GM19238 (cell line): ENCODE data around the gene TMEM167A.

ENCODE experiments used
- DNase-seq: peaks from one replicate; pipeline ENCODE4 v3.0.0; 2011; ENCODE audit warnings: low spot score; ENCODE audit not compliant: insufficient read length

TMEM167A gene, protein sequence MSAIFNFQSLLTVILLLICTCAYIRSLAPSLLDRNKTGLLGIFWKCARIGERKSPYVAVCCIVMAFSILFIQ

DNA sequence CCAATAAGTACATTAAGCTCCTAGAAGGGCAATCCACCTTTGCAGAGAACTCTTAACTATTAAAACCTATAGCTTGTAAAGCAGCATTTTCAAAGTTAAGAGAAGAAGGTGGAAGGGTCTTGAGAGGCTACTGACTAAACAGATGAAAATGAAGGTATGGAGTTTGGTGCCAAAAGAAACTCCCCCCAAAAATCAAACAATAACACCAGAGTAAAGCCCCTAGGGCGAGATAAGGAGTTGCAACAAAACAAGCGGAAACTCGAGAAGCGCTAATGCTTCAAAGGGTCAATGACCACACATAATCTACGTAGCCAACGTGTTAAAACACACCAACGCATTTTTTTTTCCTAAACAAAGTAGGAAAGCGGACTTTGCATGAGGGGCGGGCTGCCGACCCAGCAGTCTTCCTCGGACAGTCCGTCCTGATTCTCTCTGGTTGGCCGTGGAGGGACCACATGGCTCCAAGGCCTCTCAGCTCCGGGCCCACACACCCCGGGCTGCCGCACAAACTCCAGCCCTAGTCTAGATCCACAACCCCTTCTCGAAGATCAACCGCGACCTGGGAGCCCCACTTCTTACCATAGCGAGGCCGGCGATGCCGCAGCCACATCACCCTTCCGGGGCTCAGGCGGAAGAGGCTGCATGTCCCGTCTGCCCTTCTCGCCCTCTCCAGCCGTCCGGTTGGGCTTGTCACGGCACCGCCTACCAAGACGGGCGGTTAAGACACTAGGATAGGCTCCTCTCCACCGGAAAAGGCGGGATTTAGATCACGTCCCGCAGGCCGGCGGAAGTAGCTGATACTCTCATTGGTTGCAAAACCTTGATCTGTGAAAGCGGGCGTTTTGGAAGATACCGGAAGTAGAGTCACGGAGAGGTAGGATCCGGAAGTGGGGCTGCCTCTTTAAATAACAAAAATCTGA lies at the start of gene TMEM167A, which contains the start of gene XRCC4:
TMEM167A (minus strand) TSS at position 653 of the 920 bp plus-strand sequence; CDS start at position 582, 71 bp downstream.
XRCC4 (plus strand) TSS at position 806 of the 920 bp plus-strand sequence. CDS start 27,373 bp downstream, outside the sequence.
- DNase-seq, result peak; percentile 81

DNA sequence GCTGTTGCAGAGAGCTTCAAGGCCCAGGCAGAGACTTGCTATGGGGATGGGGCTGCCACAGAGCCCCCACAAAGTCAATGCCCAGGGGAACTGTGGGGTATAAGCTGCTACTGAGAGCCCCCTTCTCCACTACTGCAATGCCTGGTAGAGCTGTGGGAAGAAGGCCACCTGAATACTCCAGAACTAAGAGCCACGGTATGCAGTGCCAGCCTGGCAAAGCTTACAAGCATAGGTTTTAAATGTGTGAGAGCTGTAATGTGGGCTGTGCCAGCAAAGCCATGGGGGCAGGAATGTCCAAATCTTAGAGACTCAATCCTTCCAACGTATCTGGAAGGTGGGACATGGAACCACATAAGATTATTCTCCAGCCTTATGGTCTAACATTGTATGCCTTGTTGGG lies 49.3 kb upstream of the TMEM167A start:
- DNase-seq, result no peak

DNA sequence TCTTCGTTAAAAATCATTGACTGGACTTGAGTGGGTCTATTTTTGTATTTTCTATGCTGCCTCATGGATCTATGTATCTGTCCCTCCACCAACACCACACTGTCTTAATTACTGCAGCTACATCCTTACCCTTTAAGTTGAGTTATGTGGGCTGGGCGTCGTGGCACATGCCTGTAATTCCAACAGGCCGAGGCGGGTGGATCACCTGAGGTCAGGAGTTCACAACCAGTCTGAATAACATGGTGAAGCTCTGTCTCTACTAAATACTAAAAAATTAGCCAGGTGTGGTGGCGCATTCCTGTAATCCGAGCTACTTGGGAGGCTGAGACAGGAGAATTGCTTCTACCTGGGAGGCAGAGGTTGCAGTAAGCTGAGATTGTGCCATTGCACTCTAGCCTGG lies 48.4 kb upstream of the TMEM167A start:
- DNase-seq, result no peak

DNA sequence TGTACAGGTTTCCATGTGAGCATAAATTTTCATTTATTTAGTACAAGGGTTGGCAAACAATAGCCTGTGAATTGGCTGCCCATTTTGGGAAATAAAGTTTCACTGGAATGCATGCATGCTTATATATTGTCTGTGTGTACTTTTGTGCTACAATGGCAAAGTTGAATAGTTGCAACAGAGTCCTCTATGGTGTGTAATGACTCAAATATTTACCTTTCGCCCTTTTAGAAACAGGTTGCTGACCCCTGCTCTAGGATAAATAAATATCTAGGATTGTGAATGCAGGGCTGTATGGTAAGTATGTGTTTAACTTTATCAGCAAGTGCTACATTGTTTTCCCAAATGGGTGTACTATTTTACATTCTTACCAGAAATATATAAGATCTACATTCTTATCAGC lies 47.4 kb upstream of the TMEM167A start:
- DNase-seq, result no peak

DNA sequence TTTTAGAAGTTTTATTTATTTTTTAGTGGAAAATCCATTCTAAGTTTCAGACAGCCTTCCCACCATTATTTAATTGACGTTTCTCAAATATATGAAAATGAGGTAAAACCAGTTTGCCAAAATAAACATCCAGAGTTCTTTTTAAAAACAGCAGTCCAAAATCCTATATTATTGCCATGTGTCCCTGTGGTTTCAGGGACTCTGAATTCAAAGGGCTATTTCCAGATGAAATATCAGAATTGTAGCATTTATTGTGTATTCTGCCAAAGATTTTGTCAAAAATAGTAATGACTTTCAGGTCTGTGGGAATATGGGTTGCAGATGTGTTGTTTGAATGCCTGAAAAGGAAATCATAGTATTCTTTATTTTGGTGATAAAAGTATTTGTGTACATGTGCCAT lies 41.8 kb upstream of the TMEM167A start:
- no peak for DNase-seq

DNA sequence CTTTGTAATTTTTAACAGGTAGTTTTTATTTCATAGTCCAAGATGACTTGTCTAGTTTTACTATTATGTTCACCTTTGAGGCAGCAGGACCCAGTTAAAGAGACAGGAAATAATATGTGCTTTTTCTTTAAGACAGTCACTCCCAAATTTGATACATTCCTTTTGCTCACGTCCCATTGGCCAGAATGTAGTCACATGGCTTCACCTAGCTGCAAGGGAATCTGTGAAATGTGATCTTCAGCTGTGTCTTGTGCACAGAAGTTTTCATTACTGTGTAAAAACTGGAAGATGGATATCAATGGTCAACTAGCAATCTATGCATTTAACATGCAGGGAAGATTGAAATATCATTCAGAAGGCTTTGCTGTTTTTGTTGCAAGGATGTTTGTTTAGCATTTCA lies 41.3 kb upstream of the TMEM167A start:
- no peak for DNase-seq

DNA sequence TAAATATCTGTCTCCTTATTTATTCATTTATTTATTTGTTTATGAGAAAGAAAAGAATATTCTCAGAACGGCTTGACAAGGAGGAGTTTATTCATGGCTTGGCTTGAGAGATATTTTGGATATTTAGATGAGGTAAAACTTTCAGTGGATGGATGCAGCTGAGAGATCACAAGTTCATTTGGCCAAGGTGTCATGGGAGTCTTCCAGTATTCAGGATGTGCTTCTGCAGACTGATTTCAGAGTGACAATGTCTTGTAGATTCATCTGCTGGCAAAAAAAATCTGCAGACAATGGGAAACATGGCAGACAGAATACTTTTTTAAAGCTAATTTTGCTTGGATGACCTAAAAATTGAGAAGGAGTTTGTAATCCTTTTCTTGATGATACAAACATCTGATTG lies 38.6 kb upstream of the TMEM167A start:
- no peak for DNase-seq

DNA sequence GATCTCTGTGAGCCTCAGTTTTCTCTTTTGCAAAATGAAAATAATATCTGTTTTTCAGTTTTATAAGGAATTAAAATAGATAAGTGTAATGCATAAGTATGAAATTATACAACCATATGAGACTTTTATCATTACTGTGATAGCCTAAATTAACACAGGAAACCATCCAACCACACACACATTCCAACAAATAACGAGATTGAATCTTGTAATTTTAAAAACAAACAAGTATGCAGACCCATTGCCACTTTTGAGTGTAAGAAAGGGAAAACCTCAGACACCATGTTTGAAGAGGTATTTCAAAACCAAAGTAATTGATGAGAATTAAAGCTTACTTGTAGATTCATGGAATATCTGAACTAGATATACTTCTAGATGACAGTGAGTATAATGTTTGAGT lies 32.2 kb upstream of the TMEM167A start:
- DNase-seq, result no peak

DNA sequence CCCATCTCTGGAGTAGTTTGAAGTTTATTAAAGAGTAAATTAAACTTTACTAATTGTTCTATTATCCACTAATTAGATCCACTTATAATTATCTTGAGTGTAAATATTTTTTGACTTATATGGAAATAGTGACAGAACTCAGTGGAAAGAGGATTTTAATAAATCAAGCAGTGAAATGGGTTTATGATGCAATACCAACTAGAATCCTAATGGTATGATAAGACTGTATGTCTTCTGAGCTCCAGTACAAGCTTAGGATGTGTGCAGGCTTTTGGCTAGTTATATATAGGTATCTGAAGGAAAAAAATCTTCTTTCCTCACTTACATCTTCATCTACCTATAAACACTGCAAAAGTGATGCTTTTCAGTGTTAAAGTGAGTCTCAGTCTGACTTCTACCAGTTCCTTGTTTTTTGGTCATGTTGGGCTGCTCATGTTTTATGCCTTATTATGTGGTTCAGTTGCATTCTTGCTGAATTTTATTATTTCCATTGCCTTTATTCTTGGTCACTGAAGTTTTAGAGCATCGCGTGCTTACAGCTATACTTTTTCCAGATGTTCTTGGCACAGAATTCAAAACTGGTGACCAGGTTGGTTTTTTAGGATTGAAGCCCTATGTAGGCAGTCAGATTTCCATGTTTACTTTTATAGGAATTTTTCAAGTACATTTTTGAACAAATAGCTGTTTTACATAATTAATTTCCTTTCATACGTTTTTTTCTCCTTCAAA lies 30.7 kb upstream of the TMEM167A start:
- no peak for DNase-seq

DNA sequence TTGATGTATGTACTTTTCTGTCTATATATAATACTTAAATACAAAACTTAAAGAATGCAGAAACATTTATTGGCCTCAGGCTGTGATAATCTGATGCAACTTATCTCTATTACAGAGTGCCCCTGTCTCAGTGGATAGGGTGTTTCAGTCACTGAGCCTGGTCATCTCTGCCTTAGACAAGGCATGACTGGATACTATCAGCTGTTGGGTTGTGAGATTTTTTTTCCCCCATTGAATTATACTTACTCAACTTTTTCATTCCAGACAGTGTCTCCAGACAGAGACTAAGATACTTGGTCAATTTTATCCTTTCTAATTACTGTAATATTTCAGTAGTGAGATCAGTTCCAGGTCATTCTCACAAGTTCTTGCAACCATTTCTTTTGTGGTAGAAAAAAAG lies 26.8 kb upstream of the TMEM167A start:
- DNase-seq, result no peak

DNA sequence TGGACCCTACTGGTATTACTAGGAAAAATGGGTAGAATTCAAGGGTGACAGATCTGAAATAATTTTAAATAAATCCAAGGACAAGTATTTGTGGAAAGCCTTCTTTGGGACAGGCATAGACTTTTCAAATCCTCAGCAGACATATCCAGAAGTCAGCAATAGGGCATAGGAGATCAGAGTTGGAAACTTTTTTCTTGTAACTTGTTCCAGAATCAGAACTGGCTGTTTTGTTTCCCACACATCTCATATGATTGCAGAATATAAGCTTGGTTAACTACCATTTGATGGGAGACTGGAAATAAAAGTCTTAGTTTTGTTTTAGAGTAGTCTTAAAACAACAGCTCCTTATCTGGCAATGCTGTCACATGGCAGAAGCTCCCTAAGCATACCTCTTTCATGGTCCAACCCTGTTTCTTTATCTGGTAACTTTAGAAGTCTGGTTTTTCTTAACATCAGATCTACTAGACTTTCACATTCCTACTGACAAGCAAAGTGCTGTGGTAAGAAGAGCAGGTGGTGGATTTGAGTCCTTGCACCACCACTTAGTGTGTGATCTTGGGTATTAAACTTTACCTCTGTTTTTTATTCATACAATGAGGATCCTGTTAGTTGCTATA lies 25.3 kb upstream of the TMEM167A start:
- DNase-seq, result no peak

DNA sequence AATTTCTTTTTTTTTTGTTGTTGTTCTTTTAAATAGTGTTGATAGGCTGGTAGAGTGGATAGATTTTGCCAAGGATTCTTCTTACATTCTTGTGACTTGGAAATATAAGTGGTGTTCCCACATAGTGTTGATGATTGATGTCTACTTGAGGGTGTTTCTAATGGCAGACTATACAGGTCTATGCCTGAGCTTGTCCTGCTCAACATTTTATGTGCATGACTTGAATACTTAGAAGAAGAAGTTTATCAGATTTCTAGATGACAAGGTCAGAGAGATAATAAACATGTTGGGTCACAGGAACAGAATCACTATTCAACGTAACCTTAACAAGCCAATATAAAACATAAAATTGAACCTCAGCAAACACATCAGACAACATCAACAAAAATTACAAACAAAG lies 24.3 kb upstream of the TMEM167A start:
- DNase-seq, result no peak

DNA sequence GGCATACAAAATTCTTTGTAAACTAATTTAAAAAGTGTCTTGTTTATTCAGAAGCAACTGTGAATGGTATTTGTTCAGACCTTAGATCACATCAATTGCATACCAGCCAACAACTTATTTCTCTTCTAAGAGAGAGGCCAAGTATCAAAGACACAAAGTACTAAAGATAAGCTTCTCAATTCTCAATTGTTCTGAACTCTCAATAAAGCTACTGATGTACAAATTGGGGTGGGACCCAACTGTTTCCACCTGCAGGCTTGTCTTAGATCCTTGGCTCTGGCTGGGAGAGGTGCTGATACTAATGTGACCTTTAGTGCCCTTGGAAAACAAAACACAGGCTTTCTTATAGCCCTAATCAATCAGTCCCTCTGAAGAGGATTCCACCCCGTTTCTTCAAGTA lies 22.3 kb upstream of the TMEM167A start:
- DNase-seq, result no peak

DNA sequence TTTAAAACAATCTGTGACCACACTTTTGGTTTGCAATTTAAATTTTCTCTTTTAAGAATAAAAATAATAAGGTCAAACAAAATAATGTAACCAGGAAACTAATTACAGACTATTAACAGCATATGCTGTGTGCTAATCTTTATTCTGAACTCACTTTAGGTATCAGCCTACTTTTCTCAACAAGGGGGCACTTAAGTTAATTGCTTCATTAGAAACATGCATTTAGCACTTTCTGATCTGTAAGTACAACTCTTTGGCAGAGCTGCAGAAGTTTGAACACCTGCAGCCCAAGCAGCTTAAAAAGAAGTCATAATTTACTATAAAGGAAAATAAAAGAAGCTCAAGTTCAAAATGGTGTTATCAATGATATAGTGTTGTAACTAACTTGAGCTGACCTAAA lies 21.8 kb upstream of the TMEM167A start:
- no peak for DNase-seq

DNA sequence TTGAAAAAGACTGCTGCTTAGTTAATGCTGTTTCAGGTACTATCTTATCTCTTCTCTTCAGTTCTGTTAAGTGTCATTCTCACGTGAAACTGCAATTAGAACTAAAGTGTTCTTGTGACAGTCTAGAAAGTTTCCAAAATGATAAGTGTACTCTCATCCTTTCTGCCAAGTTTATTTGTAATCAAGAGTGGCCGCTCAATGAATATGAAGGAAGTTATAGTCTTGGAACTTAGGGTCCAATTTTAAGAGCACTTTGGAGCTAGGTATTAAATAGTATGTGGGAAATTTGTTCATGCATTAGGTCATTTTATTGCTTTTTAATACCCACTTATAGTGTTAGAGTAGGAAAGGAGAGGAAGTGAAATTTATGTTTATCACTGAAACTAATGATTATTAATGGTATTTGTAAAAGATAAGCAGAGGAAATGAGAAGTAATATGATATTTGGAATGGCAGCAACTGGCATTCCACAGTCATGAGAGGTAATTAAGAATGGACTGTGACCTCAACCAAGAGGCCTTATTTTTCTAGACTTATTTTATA lies 20.6 kb upstream of the TMEM167A start:
- no peak for DNase-seq

DNA sequence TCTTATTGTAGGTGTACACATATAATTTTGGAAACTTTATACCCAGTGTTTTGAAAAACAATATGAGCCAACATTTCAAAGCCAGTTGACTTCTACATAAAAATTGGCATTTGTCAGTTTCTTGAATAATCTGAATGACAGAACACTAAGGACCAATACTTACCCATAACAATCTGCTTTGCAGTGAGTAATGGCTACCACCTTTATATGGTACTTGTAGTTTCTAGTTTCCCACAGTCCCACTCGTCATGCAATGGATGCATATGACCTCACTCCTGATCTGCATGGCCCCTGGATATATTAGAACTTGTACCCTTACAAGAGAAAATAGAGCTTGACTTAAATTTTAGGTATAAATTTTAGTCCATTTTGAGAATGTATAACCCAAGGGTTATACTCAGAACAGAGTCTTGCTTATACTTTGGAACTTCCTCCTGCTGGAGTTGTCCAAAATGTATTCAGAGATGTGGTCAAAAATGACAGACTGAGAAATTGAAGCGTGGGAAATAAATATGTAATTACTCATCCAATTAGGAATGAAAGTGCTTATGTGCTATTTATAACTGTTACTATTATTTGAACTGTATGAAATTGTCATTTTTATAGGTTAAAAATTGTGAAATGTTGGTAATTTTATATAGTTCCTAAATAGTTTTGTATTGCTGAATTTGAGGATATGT lies 19.6 kb upstream of the TMEM167A start:
- no peak for DNase-seq

DNA sequence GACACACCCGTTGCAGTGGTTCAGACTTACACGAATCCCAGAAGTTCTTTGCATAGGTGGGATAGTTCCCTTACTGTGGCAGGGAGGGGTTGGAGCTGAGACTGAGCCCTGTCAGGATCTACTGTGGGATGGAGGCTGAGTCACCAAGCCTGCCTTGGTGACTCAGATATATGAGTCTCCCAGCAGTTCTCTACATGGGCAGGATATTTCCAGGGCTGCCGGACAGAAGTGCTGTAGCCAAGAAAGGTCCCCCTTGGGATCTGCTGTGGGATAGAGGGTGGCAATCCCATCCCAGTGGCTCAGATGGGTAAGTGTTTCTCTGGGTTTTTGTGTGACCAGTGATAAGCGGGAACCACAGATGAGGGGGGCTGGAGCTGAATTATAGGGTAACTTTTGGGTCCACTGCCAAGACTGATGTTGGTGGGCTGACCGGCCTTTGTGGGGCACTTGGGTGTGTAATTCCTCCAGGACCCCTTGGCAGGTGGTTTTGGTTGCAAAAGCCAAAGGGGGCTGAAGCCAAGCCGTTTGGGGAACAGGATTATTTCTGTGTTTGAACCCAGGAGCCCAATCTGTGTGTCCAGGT lies 18.9 kb upstream of the TMEM167A start:
- no peak for DNase-seq

DNA sequence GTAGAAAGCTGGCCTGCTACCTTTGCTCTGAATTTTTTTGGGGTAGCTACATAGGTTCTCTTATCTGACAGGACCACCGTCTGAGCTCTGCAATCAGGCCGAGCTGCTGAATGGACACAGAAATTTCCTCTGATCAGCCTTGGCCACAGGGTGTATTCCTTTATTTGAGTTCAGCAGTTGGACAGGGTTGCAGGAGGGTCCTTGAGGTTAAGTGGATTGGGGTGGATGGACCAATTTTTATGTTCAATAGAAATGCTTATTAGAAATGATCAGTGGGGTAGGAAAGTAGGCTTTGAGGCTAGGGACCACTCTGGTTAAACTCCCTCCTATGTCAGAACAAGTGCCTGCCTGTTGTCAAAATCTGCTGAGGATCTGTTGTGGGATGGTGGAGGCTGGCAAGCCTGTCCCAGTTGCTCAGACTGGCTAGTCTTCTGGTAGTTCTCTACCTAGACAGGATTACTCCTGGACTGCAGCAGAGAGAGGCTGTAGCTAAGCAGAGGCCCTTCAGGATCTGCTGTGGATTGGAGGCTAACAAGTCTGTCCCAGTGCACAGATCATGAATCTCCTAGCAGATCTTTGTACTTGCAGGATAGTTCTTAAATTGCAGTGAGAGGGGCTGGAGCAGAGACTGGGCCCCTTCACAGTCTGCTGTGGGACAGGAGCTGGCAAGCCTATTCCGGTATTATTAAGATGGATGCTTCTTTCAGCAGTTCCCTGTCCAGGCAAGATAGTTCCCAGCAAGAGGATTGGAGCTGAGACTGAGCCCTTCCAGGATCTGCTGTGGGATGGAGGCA lies 18.2 kb upstream of the TMEM167A start:
- no peak for DNase-seq

DNA sequence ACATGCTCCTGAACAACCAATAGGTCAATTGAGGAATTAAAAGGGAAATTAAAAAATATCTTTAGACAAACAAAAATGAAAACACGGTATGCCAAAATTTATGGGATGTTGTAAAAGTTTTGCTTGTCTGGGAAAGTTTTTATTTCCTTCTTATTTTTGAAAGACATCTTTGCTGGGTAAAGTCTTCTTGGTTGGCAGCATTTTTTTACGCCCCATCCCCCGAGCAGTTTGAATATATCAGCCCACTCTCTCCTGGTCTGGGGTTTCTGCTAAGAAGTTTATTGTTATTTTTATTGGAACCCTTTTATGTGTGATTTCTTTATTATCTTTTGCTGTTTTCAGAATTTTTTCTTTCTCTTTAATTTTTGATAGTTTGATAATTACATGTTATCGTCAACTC lies 16.5 kb upstream of the TMEM167A start:
- no peak for DNase-seq

DNA sequence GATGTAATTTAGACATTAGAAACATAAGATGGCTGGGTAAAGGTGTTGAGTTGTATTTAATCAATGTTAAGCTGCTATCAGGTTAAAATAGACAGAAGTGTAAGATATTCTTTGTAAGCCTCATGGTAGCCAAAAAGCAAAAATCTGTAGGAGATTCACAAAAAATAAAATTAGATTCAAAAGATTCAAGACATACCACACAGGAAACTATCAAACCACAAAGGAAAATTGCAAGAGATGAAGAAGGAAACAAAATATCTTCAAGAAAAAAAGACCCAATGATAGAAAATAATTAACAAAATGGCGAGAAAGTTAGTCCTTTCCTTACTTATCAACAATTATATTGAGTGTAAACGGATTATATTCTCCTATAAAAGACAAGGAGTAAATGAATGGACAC lies 15.4 kb upstream of the TMEM167A start:
- no peak for DNase-seq
